Endothelial cell (in vitro differentiated cells): ENCODE data around the gene FBXO42. TPM values are rescaled to one million over a fixed set of nuclear protein-coding genes. Genes with fewer than 3 reads are reported as not detected.
"Not testable (repeated sequence)": the region's sequence is repeated elsewhere in the genome, so short reads cannot be mapped to it uniquely, and the experiment has no call there.

ENCODE experiments used
- DNase-seq: peaks from one replicate; pipeline ENCODE4 v3.0.0; 2021; ENCODE audit warnings: low spot score
- H3K27ac Mint-ChIP-seq: one replicate; pipeline ENCODE4 v1.8.0; 2021; ENCODE audit warnings: mixed read lengths, inconsistent platforms; ENCODE audit not compliant: unreplicated experiment
- H3K27me3 Mint-ChIP-seq: one replicate; pipeline ENCODE4 v1.8.0; 2021; ENCODE audit warnings: mild to moderate bottlenecking, moderate library complexity, mixed read lengths, inconsistent platforms; ENCODE audit not compliant: unreplicated experiment
- H3K36me3 Mint-ChIP-seq: one replicate; pipeline ENCODE4 v1.8.0; 2021; ENCODE audit warnings: mild to moderate bottlenecking, low read depth, mixed read lengths, inconsistent platforms; ENCODE audit not compliant: unreplicated experiment
- H3K4me1 Mint-ChIP-seq: one replicate; pipeline ENCODE4 v1.8.0; 2021; ENCODE audit warnings: mild to moderate bottlenecking, mixed read lengths, inconsistent platforms; ENCODE audit not compliant: unreplicated experiment
- H3K4me3 Mint-ChIP-seq: one replicate; pipeline ENCODE4 v1.8.0; 2021; ENCODE audit warnings: mild to moderate bottlenecking, mixed read lengths, inconsistent platforms; ENCODE audit not compliant: unreplicated experiment
- H3K9me3 Mint-ChIP-seq: one replicate; pipeline ENCODE4 v1.8.0; 2021; ENCODE audit warnings: mixed read lengths, inconsistent platforms; ENCODE audit not compliant: unreplicated experiment
- total RNA-seq: library from RNA; stranded (reverse); fragmentation: NEBNext Ultra II Directional; extraction: Animal tissue kit (Norgen Biotek cat#: 25700); gene quantifications from one replicate; pipeline ENCODE4 v1.2.1, GENCODE V29; 2021; ENCODE audit not compliant: unreplicated experiment
- TF ChIP-seq, protein P1 (sequence below): fragments of 200-600 bp; sonication (generic); IDR thresholded peaks from one replicate; pipeline ENCODE4 v1.5.0; 2021; ENCODE audit warnings: antibody characterized with exemption; ENCODE audit not compliant: unreplicated experiment

FBXO42 gene
- total RNA-seq, 1 donor from 2014 or later = 17.2 TPM

GRCh38 chr1:16369821-16370220, 17.5 kb upstream of the FBXO42 start:
- peaks cover 31% of the 10 kb centered on the region for H3K4me1 Mint-ChIP-seq
- TF ChIP-seq, protein P1, sequence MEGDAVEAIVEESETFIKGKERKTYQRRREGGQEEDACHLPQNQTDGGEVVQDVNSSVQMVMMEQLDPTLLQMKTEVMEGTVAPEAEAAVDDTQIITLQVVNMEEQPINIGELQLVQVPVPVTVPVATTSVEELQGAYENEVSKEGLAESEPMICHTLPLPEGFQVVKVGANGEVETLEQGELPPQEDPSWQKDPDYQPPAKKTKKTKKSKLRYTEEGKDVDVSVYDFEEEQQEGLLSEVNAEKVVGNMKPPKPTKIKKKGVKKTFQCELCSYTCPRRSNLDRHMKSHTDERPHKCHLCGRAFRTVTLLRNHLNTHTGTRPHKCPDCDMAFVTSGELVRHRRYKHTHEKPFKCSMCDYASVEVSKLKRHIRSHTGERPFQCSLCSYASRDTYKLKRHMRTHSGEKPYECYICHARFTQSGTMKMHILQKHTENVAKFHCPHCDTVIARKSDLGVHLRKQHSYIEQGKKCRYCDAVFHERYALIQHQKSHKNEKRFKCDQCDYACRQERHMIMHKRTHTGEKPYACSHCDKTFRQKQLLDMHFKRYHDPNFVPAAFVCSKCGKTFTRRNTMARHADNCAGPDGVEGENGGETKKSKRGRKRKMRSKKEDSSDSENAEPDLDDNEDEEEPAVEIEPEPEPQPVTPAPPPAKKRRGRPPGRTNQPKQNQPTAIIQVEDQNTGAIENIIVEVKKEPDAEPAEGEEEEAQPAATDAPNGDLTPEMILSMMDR = no peak
- no peak for DNase-seq
- H3K27ac Mint-ChIP-seq = no peak overlapping the region
- H3K36me3 Mint-ChIP-seq = peaks cover 13% of the 10 kb centered on the region
- H3K9me3 Mint-ChIP-seq = no peaks in the 10 kb centered on the region
- H3K4me3 Mint-ChIP-seq = no peak overlapping the region
- peaks cover 4% of the 10 kb centered on the region for H3K27me3 Mint-ChIP-seq

- no peaks in the 10 kb centered on the region for H3K9me3 Mint-ChIP-seq
- peaks cover 3% of the 10 kb centered on the region for H3K27me3 Mint-ChIP-seq
- TF ChIP-seq, protein P1 = no peak
- no peak for DNase-seq
- peak overlapping the region; percentile 97 for H3K4me3 Mint-ChIP-seq
- peak overlapping the region; percentile 95 for H3K27ac Mint-ChIP-seq
- peaks cover 28% of the 10 kb centered on the region for H3K4me1 Mint-ChIP-seq
- peaks cover 13% of the 10 kb centered on the region for H3K36me3 Mint-ChIP-seq
These were observed 15.9 kb upstream of the FBXO42 start for GRCh38 chr1:16367968-16368890.

GRCh38 chr1:16367258-16367967, 15.1 kb upstream of the FBXO42 start:
- Mint-ChIP-seq H3K4me3 (peak overlapping the region; percentile 97), H3K4me1 (peaks cover 27% of the 10 kb centered on the region), H3K27me3 (peaks cover 3% of the 10 kb centered on the region), H3K9me3 (no peaks in the 10 kb centered on the region), H3K27ac (peak overlapping the region; percentile 95), H3K36me3 (peaks cover 7% of the 10 kb centered on the region)
- DNase-seq = peak; percentile 69
- TF ChIP-seq, protein P1 = no peak

GRCh38 chr1:16366722-16367257, 14.5 kb upstream of the FBXO42 start, which contains the start of gene SZRD1:
SZRD1 (plus strand) TSS chr1:16367242; CDS start chr1:16367258, 16 bp downstream.
- Mint-ChIP-seq H3K4me1 (peaks cover 22% of the 10 kb centered on the region), H3K4me3 (peak within 1 kb of the TSS; percentile 97), H3K9me3 (no peaks in the 10 kb centered on the region), H3K27ac (peak within 1 kb of the TSS; percentile 95), H3K27me3 (peaks cover 3% of the 10 kb centered on the region), H3K36me3 (peaks cover 7% of the 10 kb centered on the region)
- peak; percentile 90 for DNase-seq
- TF ChIP-seq, protein P1 = no peak

- H3K4me3 Mint-ChIP-seq, H3K36me3 Mint-ChIP-seq, DNase-seq, H3K9me3 Mint-ChIP-seq, H3K27ac Mint-ChIP-seq, H3K27me3 Mint-ChIP-seq: not testable (repeated sequence)
- H3K4me1 Mint-ChIP-seq = peaks cover 17% of the 10 kb centered on the region
These were observed 12.8 kb upstream of the FBXO42 start for GRCh38 chr1:16365146-16365498.
